Esophagus mucosa (tissue), 1 donor: ENCODE data around the gene GTPBP3. TPM values are rescaled to one million over a fixed set of nuclear protein-coding genes. Genes with fewer than 3 reads are reported as not detected.

Experiments used
- ATAC-seq: fragments of 200-7000 bp; cut with Tn5 transposase; one replicate; pipeline ENCODE4 v1.9.1; 2020
- total RNA-seq: library from RNA; stranded (reverse); gene quantifications from one replicate; pipeline ENCODE4 v1.2.4, GENCODE V29; 2023
- donor health status: DM: yes; HTN: yes; CAD: no.

Gene GTPBP3
- total RNA-seq, 1 donor from 2014 or later, result 11.7 TPM

DNA sequence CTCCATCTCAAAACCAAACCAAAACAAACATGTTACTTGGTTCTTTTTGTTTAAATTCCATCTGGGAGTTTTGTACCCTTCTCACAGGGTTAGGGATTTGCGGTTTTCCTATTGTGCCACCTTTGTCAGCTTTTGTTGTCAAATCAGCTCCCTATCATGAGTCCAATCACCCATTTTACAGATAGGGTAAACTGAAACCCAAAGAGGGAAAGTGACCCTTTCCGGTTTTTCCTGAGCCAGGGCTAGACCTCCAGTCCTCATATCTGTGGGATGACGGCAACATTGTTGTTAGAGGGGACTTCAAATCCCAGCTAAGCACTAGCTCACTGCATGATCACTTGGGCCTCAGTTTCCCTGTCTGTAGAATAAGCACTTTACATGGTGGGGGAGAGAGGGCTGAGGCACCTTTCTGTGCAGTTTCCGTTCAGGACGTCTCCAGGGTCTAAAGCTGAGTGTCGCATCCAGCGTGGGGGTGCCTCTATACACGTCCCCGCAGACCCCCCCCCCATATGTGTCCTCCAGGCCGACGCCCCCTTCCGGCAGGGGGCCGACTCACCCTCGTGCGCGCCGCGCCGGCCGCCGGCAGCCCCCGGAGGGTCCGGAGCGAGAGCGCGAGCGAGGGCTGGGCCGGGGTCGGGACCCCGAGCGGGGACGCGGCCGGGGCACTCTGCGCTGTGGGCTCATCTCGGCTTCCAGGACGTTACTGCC lies 52.8 kb downstream of the GTPBP3 start:
- peak; percentile 13 for ATAC-seq

DNA sequence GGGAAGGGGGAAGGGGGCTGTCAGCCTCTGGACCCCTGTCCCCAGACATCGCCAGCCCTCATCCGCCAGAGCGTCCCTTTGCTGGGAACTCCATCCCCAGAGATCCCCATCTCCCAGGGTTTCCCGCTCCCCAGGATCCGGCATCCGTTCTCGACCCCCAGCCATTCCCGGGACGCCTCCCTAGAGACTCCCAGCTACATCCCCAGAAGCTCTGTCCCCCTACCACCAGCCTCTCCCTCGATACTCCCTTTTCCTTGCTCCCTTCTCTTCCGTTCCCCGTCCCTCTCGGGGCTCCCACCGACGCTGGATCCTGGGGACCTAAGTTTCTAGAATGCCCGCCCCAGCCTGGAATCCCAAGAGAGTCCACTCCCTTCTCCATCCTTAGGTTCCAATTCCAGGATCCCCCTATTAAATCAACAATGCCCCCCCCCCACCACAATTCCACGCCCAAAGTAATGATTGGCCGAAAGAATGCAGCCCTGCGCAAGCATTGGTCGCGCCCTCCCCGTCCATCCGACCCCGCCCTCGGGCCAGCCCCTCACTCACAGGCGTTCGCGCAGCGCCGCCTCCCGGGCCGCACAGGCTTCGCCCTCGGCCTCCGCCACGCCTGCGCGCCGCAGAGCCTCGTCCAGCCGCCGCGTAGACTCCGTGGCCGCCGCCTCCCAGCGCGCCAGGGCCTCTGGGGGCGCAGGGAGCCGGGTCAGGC lies 53.5 kb downstream of the GTPBP3 start:
- peak; percentile 93 for ATAC-seq

- no peak for ATAC-seq
Observed at GRCh38 chr19:17391371-17392151, 54.2 kb downstream of the GTPBP3 start.

Other genes starting within 250 kb of the GTPBP3 start
- 21.7 TPM for gene USE1, start 122.2 kb upstream of the GTPBP3 start, total RNA-seq
- gene OCEL1, start 111.3 kb upstream of the GTPBP3 start, total RNA-seq, result 13.3 TPM
- gene NR2F6, start 91.6 kb upstream of the GTPBP3 start, total RNA-seq, result 53.8 TPM
- 0.64 TPM for gene USHBP1, start 72.8 kb upstream of the GTPBP3 start, total RNA-seq
- gene BABAM1, start 70.1 kb upstream of the GTPBP3 start, total RNA-seq, result 55.8 TPM
- gene ANKLE1, start 55.7 kb upstream of the GTPBP3 start, total RNA-seq, result 0.04 TPM
- 2.2 TPM for gene ABHD8, start 34.1 kb upstream of the GTPBP3 start, total RNA-seq
- 42.6 TPM for gene MRPL34, start 31.7 kb upstream of the GTPBP3 start, total RNA-seq
- 21.5 TPM for gene DDA1, start 28.0 kb upstream of the GTPBP3 start, total RNA-seq
- gene ANO8, start 2.7 kb upstream of the GTPBP3 start, total RNA-seq, result 9.9 TPM
- gene PLVAP, start 39.8 kb downstream of the GTPBP3 start, total RNA-seq, result 22.6 TPM
- gene CCDC194, start 56.6 kb downstream of the GTPBP3 start, total RNA-seq, result not detected
- gene BST2, start 68.1 kb downstream of the GTPBP3 start, total RNA-seq, result 2.8 TPM
- 49.9 TPM for gene MVB12A, start 82.5 kb downstream of the GTPBP3 start, total RNA-seq
- not detected for gene TMEM221, start 111.1 kb downstream of the GTPBP3 start, total RNA-seq
- not detected for gene NXNL1, start 123.4 kb downstream of the GTPBP3 start, total RNA-seq
- 4.1 TPM for gene SLC27A1, start 133.0 kb downstream of the GTPBP3 start, total RNA-seq
- 104 TPM for gene PGLS, start 174.1 kb downstream of the GTPBP3 start, total RNA-seq
- gene COLGALT1, start 218.1 kb downstream of the GTPBP3 start, total RNA-seq, result 28.5 TPM